Measurements from ENCODE around the gene TMCC2. TPM values are rescaled to one million over a fixed set of nuclear protein-coding genes. Genes with fewer than 3 reads are reported as not detected.
"Not testable (repeated sequence)": the region's sequence is repeated elsewhere in the genome, so short reads cannot be mapped to it uniquely, and the experiment has no call there.

Gene TMCC2
- 10 to 100 TPM; 11.4 to 11.8 TPM for total RNA-seq

GRCh38 chr1:205227584-205228013 is at the start of gene TMCC2:
TMCC2 (plus strand) TSS chr1:205227946; CDS start chr1:205228565, 619 bp downstream.
- CTCF ChIA-PET, result interaction anchor here (0.7 to 7.5 kb wide), 6 partner anchors 16 to 130 kb away, joined by 3 to 72 read pairs (median 6); no protein-coding TSS in a partner anchor
- POLR2A ChIA-PET, result interaction anchor here (0.5 to 3.2 kb wide), 4 partner anchors 16 to 58 kb away, joined by 3 to 10 read pairs (median 4); partner anchors contain the start of gene DSTYK

GRCh38 chr1:205179842-205180241 is 47.9 kb upstream of the TMCC2 start:
- ChIA-PET CTCF (interaction anchor here (0.9 kb wide), 1 partner anchor 50 kb away, joined by 3 read pairs; no protein-coding TSS in a partner anchor), POLR2A (no interaction called here)

DNA sequence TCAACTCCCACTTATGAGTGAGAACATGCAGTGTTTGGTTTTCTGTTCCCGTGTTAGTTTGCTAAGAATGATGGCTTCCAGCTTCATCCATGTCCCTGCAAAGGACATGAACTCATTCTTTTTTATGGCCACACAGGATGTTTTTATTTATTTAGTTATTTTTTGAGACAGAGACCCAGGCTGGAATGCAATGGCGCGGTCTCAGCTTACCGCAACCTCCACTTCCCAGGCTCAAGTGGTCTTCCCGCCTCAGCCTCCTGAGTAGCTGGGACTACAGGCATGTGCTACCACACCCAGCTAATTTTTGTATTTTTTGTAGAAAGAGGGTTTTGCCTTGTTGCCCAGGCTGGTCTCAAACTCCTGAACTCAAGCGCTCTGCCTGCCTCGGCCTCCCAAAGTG is 47.4 kb upstream of the TMCC2 start:
- CTCF ChIA-PET, POLR2A ChIA-PET: not testable (repeated sequence)

DNA sequence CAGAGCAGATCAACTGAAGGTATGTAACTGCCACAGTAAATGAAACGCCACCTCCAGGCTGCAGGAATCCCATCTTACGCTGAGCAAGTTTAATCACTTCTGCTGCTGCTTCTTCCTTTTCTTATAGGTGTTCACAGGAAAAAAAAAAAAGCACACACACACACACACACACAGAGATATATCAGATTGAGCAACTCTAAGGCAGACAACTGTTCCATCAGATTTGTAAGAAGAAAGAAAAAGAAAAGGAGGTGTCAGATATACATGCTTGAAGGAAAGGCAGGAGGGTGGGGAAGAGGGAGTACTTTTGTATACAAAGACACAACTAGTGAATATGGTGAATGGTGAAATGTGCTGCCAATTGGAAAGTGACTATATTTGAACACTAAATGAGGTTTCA is 44.8 kb upstream of the TMCC2 start:
- POLR2A ChIA-PET, result no interaction called here
- CTCF ChIA-PET, result no interaction called here

DNA sequence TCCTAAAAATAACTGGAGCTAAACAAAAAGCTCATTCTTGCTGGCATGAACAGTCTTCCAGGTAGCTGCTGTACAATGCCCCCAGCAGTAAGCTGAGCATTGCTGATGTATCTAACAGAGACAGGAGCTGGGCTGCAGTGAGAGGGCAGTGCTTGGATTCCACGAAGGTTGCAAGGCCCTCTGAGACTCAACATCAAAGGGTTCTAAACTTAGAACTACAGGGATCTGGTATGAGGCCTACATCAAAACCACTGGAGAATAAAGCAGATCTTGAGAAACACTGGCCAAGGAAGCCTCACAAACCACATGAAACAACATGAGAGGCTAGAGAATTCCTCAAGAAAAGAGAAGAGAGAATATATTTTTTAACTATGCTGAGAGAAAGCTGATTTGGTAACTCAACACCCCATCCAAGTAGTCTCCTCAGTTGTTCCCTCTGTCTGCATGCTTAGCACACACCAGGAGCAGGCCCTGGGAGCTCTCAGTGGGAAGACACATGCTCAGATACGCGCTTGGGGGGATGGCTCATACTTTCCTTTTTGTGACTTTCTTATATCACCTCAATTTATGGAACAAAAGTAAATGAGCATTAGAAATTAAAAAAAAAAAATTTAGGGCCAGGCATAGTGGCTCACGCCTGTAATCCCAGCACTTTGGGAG is 43.9 kb upstream of the TMCC2 start:
- POLR2A ChIA-PET, result no interaction called here
- CTCF ChIA-PET, result interaction anchor here (0.6 to 1.6 kb wide), 3 partner anchors 16 to 89 kb away, joined by 3 read pairs; no protein-coding TSS in a partner anchor

- ChIA-PET POLR2A (interaction anchor here (0.6 to 1.4 kb wide), 4 partner anchors 13 to 294 kb away, joined by 3 to 7 read pairs (median 4); no protein-coding TSS in a partner anchor), CTCF (interaction anchor here (1.2 kb wide), 1 partner anchor 13 kb away, joined by 9 read pairs; no protein-coding TSS in a partner anchor)
Observed at GRCh38 chr1:205186191-205186590, 41.6 kb upstream of the TMCC2 start.

DNA sequence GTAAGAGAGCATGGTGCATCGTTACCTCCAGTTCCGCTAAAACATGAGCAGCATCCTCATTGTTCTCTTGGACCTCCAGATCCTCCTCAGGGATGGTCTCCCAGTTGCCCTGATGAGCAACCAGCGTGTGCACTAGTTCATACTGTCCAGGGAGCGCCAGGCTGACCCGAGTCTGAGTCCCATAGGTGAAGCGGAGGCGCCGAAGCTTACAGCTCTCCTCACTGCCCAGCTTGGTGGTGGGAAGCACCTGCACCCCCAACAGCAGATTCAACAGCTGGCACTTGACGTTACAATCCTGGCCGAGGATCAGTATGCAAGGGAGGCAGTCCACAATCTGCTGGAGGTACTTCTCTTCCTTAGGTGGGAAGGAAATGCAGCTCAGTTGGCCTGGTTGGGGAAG is 40.3 kb upstream of the TMCC2 start:
- POLR2A ChIA-PET, result interaction anchor here (1.0 kb wide), 1 partner anchor 12 kb away, joined by 5 read pairs; no protein-coding TSS in a partner anchor

DNA sequence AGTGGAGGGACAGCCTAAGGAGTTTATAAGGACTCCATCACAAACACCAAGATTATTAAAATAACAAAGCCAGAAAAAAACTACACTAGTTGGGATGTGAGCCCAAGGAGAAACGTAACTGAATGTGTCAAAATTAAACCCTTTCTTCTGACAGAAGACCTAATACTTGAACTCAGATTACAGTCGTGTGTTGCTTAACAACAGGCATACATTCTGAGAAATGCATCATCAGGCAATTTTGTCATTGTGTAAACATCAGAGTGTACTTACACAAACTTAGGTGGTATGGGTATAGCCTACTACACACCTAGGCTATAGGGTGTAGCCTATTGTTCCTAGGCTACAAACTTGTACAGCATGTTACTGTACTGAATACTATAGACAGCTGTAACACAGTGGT is 39.6 kb upstream of the TMCC2 start:
- CTCF ChIA-PET, result interaction anchor here (0.7 to 1.0 kb wide), 2 partner anchors 11 to 42 kb away, joined by 3 to 5 read pairs; no protein-coding TSS in a partner anchor
- POLR2A ChIA-PET, result interaction anchor here (1.0 kb wide), 1 partner anchor 11 kb away, joined by 5 read pairs; no protein-coding TSS in a partner anchor

More for the DNA sequence above, 40.3 kb upstream of the TMCC2 start:
- CTCF ChIA-PET, result interaction anchor here (0.7 to 1.0 kb wide), 2 partner anchors 12 to 42 kb away, joined by 3 to 5 read pairs; no protein-coding TSS in a partner anchor

GRCh38 chr1:205188596-205188995 is 39.1 kb upstream of the TMCC2 start:
- ChIA-PET POLR2A (no interaction called here), CTCF (interaction anchor here (1.3 kb wide), 1 partner anchor 41 kb away, joined by 3 read pairs; no protein-coding TSS in a partner anchor)

DNA sequence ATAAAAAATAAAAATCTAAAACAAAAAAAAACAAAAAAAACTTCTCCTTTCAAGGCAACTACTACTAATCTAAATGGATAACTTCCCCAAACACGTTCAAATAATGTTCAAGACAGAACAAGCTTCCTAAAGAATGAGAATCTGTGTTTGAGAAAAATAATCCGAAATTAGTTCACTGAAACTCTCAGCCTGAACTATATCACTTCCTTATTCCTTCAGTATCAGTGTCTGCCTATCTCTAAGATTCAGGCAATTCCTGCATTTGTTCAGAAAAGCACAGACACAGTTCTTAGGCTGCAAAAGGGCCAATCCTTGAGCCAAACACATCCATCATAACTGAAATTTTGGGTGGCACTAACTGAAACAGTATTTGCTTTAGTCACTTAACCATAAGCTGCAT is 38.6 kb upstream of the TMCC2 start:
- CTCF ChIA-PET, result interaction anchor here (1.3 kb wide), 1 partner anchor 41 kb away, joined by 3 read pairs; no protein-coding TSS in a partner anchor
- POLR2A ChIA-PET, result no interaction called here

- ChIA-PET POLR2A (no interaction called here), CTCF (no interaction called here)
Observed at GRCh38 chr1:205190845-205191577, 36.7 kb upstream of the TMCC2 start.

GRCh38 chr1:205191622-205192021 is 36.1 kb upstream of the TMCC2 start:
- CTCF ChIA-PET, result no interaction called here

DNA sequence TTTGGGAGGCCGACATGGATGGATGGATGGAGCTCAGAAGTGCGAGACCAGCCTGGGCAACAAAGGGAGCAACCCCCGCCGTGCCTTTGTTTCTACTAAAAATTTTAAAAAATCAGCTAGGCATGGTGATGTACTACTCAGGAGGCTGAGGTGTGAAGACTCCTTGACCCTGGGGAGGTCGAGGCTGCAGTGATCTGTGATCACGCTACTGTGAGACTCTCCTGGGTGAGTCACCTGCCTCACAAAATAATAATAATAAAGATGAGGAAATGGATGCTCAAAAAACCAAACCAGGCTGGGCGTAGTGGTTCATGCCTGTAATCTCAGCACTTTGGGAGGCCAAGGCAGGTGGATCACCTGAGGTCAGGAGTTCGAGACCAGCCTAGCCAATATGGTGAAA is 35.5 kb upstream of the TMCC2 start:
- CTCF ChIA-PET, result no interaction called here

More at GRCh38 chr1:205191622-205192021, 36.1 kb upstream of the TMCC2 start:
- POLR2A ChIA-PET, result no interaction called here

DNA sequence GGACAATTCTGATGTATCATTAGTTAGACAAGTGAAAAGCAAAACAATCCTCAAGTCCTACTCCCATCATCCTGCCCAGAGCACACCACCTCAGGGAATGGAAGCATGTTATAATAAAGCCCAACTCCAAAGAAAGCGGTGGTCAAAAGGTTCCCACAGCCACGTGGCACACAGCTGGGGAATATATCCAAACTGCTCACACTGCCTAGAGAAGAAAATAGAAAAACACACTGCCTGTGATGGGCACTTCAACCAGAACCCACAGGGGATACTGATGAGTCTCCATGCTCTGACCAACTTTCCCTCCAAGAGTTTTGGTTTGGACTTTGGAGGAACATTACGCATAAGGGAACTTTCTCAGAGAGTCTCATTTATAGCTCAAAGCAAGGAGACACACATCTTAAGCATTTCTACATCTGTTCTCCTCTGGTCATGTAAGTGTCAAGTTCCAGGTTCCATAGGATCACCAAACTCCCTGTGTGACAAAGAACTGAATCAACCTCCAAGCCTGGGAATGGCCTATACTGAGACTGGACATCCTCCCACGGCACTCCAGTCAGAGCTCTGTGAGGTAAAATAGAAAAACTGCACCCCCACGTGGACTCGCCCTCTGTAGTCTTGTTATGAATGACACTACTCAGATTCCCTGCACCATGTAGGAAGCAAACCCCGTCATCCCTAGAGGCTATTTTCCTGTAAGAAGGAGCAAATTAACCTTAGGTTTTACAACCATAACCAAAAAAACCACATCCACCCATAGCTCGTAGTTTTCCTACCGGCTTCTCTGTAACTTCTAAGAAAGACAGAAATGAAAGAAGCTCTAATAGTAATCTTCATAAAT is 28.4 kb upstream of the TMCC2 start:
- CTCF ChIA-PET, result interaction anchor here (0.6 to 2.0 kb wide), 7 partner anchors 12 to 135 kb away, joined by 3 to 9 read pairs (median 4); partner anchors contain the start of gene DSTYK
- POLR2A ChIA-PET, result interaction anchor here (0.7 to 1.4 kb wide), 8 partner anchors 11 to 116 kb away, joined by 3 to 7 read pairs (median 4); partner anchors contain the start of gene TMCC2

More for the DNA sequence above, 35.5 kb upstream of the TMCC2 start:
- POLR2A ChIA-PET, result no interaction called here

DNA sequence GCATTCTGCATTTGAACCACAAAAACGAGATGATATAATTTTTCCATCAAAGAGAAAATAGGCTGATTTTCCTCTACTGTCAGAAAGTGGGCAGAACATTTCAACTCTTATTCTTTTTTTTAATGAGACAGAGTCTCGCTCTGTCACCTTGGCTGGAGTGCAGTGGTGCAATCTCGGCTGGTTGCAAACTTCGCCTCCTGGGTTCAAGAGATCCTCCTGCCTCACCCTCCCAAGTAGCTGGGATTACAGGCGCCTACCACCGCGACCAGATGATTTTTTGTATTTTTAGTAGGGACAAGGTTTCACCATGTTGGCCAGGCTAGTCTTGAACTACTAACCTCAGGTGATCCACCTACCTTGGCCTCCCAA is 27.8 kb upstream of the TMCC2 start:
- ChIA-PET POLR2A (interaction anchor here (1.0 to 1.4 kb wide), 5 partner anchors 11 to 28 kb away, joined by 3 to 7 read pairs (median 5); partner anchors contain the start of gene TMCC2), CTCF (interaction anchor here (1.0 to 2.0 kb wide), 6 partner anchors 11 to 30 kb away, joined by 3 to 9 read pairs (median 4); partner anchors contain the start of gene DSTYK)

DNA sequence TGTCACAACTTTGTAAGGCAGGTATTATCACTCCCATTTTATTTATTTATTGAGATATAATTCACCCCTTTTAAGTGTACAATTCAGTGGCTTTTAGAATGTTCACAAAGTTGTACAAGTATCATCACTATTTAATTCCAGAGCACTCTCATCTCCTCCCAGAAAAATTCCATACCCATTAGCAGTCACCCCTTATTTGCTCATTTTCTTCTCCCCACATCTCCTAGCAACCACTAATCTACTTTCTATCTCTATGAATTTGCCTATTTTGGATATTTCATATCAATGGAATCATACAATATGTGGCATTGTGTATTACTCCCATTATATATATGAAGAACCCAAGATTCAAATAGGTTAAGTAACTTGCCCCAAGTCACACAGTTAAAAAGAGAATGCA is 23.2 kb upstream of the TMCC2 start:
- CTCF ChIA-PET, result no interaction called here
- POLR2A ChIA-PET, result no interaction called here

GRCh38 chr1:205205055-205205454 is 22.7 kb upstream of the TMCC2 start:
- ChIA-PET CTCF (no interaction called here), POLR2A (no interaction called here)

DNA sequence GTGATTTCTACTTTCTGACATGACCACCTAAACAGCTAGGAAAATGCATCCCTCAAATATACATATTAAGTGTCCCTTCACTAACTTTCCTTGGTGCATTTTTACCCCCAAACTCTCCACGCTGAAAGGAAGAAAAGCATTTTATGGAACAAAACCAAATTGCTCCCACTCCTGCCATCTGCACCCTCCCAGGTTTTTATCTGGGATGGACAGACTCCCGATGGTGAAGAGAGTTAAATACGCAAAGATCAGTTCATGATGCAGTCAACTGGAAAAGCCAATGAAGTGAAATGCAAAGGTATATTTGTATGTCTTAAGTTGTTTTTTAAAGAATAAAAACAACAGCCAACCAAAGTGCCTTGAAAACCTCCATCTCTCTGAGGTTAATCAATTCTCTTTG is 18.9 kb upstream of the TMCC2 start:
- CTCF ChIA-PET, result no interaction called here
- POLR2A ChIA-PET, result no interaction called here

DNA sequence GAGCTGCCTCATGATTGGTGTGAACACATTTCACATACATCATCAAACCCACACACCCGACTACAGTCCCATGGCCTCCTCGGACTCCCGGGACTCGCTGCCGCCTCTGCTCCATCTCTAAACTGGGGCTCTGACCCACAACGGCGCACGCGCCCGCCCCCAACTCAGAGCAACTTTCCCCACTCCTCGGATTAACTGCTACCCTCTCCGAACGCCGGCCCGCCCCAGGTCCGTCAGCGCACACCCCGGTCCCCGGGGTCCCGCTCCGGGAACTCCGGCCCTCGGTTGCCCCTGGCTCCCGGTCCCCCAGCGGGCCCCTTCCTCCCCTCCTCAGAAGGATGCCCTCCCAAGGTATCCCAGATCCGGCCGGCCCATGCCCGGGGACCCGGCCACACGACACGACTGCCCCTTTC is 17.0 kb upstream of the TMCC2 start:
- POLR2A ChIA-PET, result interaction anchor here (0.6 to 1.0 kb wide), 4 partner anchors 11 to 87 kb away, joined by 3 to 7 read pairs (median 4); partner anchors contain the start of gene TMCC2
- CTCF ChIA-PET, result interaction anchor here (1.3 to 2.4 kb wide), 2 partner anchors 12 to 62 kb away, joined by 3 to 8 read pairs; no protein-coding TSS in a partner anchor

All from activated CD8-positive, alpha-beta memory T cell treated with anti-CD3 and anti-CD28 coated beads for 36 hours (primary cell).